ENCODE results near the gene SULT1A3. TPM values are rescaled to one million over a fixed set of nuclear protein-coding genes. Genes with fewer than 3 reads are reported as not detected.

SULT1A3 gene
- total and polyA plus RNA-seq, 2 of the 8 experiments (the other 6 are each of a cell fraction or from before 2014, with no cell fraction given): 1.9 to 13.8 TPM

- no peak overlapping the region for H2AK5ac ChIP-seq (ENCODE audit: low read depth, low read length)
- ChIA-PET CTCF (ENCODE audit: partially characterized antibody) (interaction anchor here (0.6 to 4.4 kb wide), 7 partner anchors 12 to 996 kb away, joined by 3 to 21 read pairs (median 4); partner anchors contain the start of gene GDPD3), POLR2A (ENCODE audit: partially characterized antibody) (no interaction called here)
- no peak overlapping the region for H3K23ac ChIP-seq (ENCODE audit: insufficient read length)
- H4K20me1 ChIP-seq (replicated peaks in 1 of 2; ENCODE audit: control insufficient read depth in 1 of 2, insufficient read depth in 2 of 2, low read length in 2 of 2): peaks cover 7 to 8% of the 10 kb centered on the region in 2 experiments
- H3K4me3 ChIP-seq (ENCODE audit: extremely low read depth in 1 of 4, insufficient read depth in 2 of 4, low read depth in 3 of 4, low read length in 4 of 4): no peak overlapping the region
- no peak overlapping the region for H3K4me2 ChIP-seq (ENCODE audit: insufficient read depth in 1 of 2, low read depth in 2 of 2, low read length in 2 of 2)
- no peaks in the 10 kb centered on the region for H3K79me1 ChIP-seq (ENCODE audit: low read depth, low read length)
- H3K4ac ChIP-seq (replicated peaks; ENCODE audit: insufficient read length, low read depth, low read length): no peak overlapping the region
- H3K23me2 ChIP-seq (ENCODE audit: low read depth, low read length): peaks cover 7% of the 10 kb centered on the region; the same call in 1 of the 2 replicates
- H4K8ac ChIP-seq (ENCODE audit: extremely low read depth, insufficient read depth, low read length): no peak overlapping the region
- no peak for TF ChIP-seq JUND (IDR thresholded peaks at IDR 0.05; ENCODE audit: low read length)
- DNase-seq (ENCODE audit: low read depth in 1 of 2, low spot score in 2 of 2) (no peak), FAIRE-seq (no peak)
- peaks cover 0 to 12% (median 5%) of the 10 kb centered on the region in 4 experiments; a peak in 3 of 7 replicates for H3K27me3 ChIP-seq (replicated peaks in 1 of 4; ENCODE audit: control insufficient read depth in 3 of 4, extremely low read depth in 1 of 4, insufficient read depth in 3 of 4, low read length in 3 of 4)
- H4K91ac ChIP-seq (replicated peaks; ENCODE audit: insufficient read length, low read length): no peak overlapping the region
- no peaks in the 10 kb centered on the region for H3K79me2 ChIP-seq (ENCODE audit: control insufficient read depth in 1 of 2, insufficient read depth in 2 of 2, low read length in 2 of 2)
- H3K4me1 ChIP-seq (replicated peaks in 1 of 4; ENCODE audit: control insufficient read depth in 3 of 4, insufficient read depth in 4 of 4, low read length in 3 of 4): peaks cover 0 to 11% (median 4%) of the 10 kb centered on the region in 4 experiments; a peak in 4 of 7 replicates
- no peak overlapping the region for H2BK15ac ChIP-seq (ENCODE audit: low read length)
- no peaks in the 10 kb centered on the region for H3K9me3 ChIP-seq (ENCODE audit: insufficient read depth in 2 of 2, low read depth in 1 of 2, low read length in 1 of 2)
- no peak overlapping the region for H3K56ac ChIP-seq (replicated peaks; ENCODE audit: insufficient read length, low read depth, low read length)
- no peak overlapping the region for H2BK120ac ChIP-seq (replicated peaks; ENCODE audit: low read depth, low read length)
- H4K5ac ChIP-seq (ENCODE audit: insufficient read length, low read depth, low read length): peak overlapping the region; percentile 44
- no peak overlapping the region for H3K27ac ChIP-seq (ENCODE audit: low read depth, low read length)
- no peak overlapping the region for H2AFZ ChIP-seq (ENCODE audit: low read length)
- H3K18ac ChIP-seq (ENCODE audit: extremely low read depth, low read length): no peak overlapping the region
- H3K14ac ChIP-seq (ENCODE audit: insufficient read length): no peak overlapping the region
- H3K9ac ChIP-seq (replicated peaks in 1 of 4; ENCODE audit: extremely low read depth in 1 of 4, low read depth in 3 of 4, low read length in 3 of 4): no peak overlapping the region
- H2BK5ac ChIP-seq (ENCODE audit: low read depth, low read length): no peak overlapping the region
- 88% methylated on average over 9 of the region's 9 CpGs; no CpG with 5 or more reads in 1 of the 2 experiments for WGBS, 2 experiments (ENCODE audit: extremely low coverage in 1 of 2, insufficient coverage in 1 of 2, insufficient read length in 1 of 2, insufficient replicate concordance in 2 of 2, low coverage in 1 of 2, low lambda C conversion rate in 2 of 2, missing lambda C conversion rate in 1 of 2)
- H3K36me3 ChIP-seq (ENCODE audit: control insufficient read depth in 2 of 4, insufficient read depth in 4 of 4, low read length in 3 of 4): no peaks in the 10 kb centered on the region
- H2BK12ac ChIP-seq (ENCODE audit: low read depth, low read length): no peak overlapping the region
- H2BK20ac ChIP-seq (ENCODE audit: low read length): no peak overlapping the region
Observed at GRCh38 chr16:30187556-30187865, 11.5 kb upstream of the SULT1A3 start.
